Endothelial cell (in vitro differentiated cells): Measurements from ENCODE around the gene AFF1. TPM values are rescaled to one million over a fixed set of nuclear protein-coding genes. Genes with fewer than 3 reads are reported as not detected.

Experiments
- DNase-seq: peaks from one replicate; pipeline ENCODE4 v3.0.0; 2021; ENCODE audit warnings: low spot score
- H3K27ac Mint-ChIP-seq: one replicate; pipeline ENCODE4 v1.8.0; 2021; ENCODE audit warnings: mixed read lengths, inconsistent platforms; ENCODE audit not compliant: unreplicated experiment
- H3K27me3 Mint-ChIP-seq: one replicate; pipeline ENCODE4 v1.8.0; 2021; ENCODE audit warnings: mild to moderate bottlenecking, moderate library complexity, mixed read lengths, inconsistent platforms; ENCODE audit not compliant: unreplicated experiment
- H3K36me3 Mint-ChIP-seq: one replicate; pipeline ENCODE4 v1.8.0; 2021; ENCODE audit warnings: mild to moderate bottlenecking, low read depth, mixed read lengths, inconsistent platforms; ENCODE audit not compliant: unreplicated experiment
- H3K4me1 Mint-ChIP-seq: one replicate; pipeline ENCODE4 v1.8.0; 2021; ENCODE audit warnings: mild to moderate bottlenecking, mixed read lengths, inconsistent platforms; ENCODE audit not compliant: unreplicated experiment
- H3K4me3 Mint-ChIP-seq: one replicate; pipeline ENCODE4 v1.8.0; 2021; ENCODE audit warnings: mild to moderate bottlenecking, mixed read lengths, inconsistent platforms; ENCODE audit not compliant: unreplicated experiment
- H3K9me3 Mint-ChIP-seq: one replicate; pipeline ENCODE4 v1.8.0; 2021; ENCODE audit warnings: mixed read lengths, inconsistent platforms; ENCODE audit not compliant: unreplicated experiment
- total RNA-seq: library from RNA; stranded (reverse); fragmentation: NEBNext Ultra II Directional; extraction: Animal tissue kit (Norgen Biotek cat#: 25700); gene quantifications from one replicate; pipeline ENCODE4 v1.2.1, GENCODE V29; 2021; ENCODE audit not compliant: unreplicated experiment
- TF ChIP-seq, protein P1 (sequence below): fragments of 200-600 bp; sonication (generic); IDR thresholded peaks from one replicate; pipeline ENCODE4 v1.5.0; 2021; ENCODE audit warnings: antibody characterized with exemption; ENCODE audit not compliant: unreplicated experiment

AFF1 gene
- total RNA-seq, 1 donor from 2014 or later: 93.1 TPM

DNA sequence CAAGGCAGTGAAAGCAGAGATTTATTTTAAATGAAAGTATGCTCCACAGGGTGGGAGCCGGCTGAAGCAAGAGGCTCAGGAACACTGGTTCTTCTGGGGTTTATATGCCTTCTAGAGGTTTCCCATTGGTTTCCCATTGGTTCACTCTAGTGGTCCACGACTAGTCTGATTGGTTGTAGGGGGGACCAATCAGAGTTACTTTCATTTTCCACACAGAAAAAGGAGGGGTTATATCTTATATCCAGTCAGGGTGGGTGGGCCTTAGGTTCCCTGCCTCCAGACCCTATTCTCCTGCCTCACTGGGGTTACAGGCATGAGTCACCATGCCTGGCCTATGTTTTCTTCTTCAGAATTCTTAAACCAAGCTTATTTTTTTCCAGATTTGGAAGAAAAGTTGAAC, 184.0 kb downstream of the AFF1 start:
- DNase-seq: no peak
- peaks cover 4% of the 10 kb centered on the region for H3K27me3 Mint-ChIP-seq
- no peaks in the 10 kb centered on the region for H3K9me3 Mint-ChIP-seq
- peaks cover 31% of the 10 kb centered on the region for H3K36me3 Mint-ChIP-seq
- H3K4me3 Mint-ChIP-seq: no peak overlapping the region
- TF ChIP-seq, protein P1, sequence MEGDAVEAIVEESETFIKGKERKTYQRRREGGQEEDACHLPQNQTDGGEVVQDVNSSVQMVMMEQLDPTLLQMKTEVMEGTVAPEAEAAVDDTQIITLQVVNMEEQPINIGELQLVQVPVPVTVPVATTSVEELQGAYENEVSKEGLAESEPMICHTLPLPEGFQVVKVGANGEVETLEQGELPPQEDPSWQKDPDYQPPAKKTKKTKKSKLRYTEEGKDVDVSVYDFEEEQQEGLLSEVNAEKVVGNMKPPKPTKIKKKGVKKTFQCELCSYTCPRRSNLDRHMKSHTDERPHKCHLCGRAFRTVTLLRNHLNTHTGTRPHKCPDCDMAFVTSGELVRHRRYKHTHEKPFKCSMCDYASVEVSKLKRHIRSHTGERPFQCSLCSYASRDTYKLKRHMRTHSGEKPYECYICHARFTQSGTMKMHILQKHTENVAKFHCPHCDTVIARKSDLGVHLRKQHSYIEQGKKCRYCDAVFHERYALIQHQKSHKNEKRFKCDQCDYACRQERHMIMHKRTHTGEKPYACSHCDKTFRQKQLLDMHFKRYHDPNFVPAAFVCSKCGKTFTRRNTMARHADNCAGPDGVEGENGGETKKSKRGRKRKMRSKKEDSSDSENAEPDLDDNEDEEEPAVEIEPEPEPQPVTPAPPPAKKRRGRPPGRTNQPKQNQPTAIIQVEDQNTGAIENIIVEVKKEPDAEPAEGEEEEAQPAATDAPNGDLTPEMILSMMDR: no peak
- H3K4me1 Mint-ChIP-seq: peaks cover 3% of the 10 kb centered on the region
- no peak overlapping the region for H3K27ac Mint-ChIP-seq

DNA sequence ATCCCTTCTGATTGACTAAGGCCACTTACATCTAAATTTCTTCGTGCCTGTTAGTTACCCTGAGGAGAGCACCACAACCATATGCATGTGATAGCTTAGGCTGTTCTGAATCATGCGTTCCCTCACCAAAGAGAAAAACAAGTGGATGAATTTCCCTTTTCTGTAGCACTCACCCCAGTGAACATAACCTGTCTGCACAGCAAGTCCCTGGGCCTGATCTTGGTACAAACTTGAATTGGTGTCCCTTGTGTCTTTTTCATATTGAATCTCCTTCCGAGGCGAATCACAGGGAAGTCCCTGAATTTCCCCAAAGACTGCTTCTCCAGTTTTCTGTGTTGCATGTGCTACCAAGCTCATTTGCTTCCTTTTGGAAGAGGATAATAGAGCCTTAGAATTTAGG, 185.2 kb downstream of the AFF1 start:
- Mint-ChIP-seq H3K27ac (no peak overlapping the region), H3K9me3 (no peaks in the 10 kb centered on the region), H3K27me3 (peaks cover 4% of the 10 kb centered on the region), H3K4me3 (no peak overlapping the region), H3K4me1 (peaks cover 3% of the 10 kb centered on the region), H3K36me3 (peaks cover 35% of the 10 kb centered on the region)
- no peak for DNase-seq
- TF ChIP-seq, protein P1: no peak

DNA sequence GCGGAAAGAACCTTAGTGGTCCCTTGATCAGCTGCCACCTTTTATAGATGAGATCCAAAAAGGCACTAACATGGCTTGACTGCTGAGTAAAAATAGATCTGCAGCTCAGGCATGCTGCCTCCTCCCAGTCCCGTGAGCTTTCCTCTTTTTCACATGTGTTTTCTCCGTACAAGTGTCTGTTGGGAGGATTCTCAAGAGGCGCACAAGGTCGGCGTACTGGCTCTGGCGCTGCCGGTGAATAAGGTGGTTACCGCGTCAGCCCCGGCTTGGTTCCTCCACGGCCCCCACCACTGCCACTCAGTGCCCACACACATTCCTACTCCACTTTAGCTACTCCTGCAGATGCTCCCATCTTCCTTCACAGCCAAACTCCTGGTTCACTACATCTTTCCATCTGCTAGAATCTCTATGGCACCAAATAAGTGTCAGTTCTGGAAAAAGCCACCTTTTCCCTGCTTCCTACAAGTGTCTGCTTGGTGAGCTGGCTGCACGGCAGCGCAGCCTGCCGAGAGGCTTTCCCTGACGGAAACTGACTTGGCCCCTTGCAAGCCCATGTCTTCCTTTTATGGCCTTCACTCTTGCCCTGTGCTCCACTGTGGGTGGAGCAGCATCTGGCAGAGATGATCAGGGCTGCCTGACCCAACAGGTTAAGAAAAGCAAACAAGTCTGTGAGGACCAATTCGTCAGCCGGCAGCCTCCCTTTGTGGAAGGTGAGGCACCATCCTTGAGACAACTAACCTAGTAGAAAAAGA, 185.8 kb downstream of the AFF1 start:
- TF ChIP-seq, protein P1: no peak
- Mint-ChIP-seq H3K4me3 (no peak overlapping the region), H3K36me3 (peaks cover 39% of the 10 kb centered on the region), H3K27me3 (peaks cover 4% of the 10 kb centered on the region), H3K9me3 (no peaks in the 10 kb centered on the region), H3K27ac (no peak overlapping the region), H3K4me1 (peaks cover 3% of the 10 kb centered on the region)
- no peak for DNase-seq

DNA sequence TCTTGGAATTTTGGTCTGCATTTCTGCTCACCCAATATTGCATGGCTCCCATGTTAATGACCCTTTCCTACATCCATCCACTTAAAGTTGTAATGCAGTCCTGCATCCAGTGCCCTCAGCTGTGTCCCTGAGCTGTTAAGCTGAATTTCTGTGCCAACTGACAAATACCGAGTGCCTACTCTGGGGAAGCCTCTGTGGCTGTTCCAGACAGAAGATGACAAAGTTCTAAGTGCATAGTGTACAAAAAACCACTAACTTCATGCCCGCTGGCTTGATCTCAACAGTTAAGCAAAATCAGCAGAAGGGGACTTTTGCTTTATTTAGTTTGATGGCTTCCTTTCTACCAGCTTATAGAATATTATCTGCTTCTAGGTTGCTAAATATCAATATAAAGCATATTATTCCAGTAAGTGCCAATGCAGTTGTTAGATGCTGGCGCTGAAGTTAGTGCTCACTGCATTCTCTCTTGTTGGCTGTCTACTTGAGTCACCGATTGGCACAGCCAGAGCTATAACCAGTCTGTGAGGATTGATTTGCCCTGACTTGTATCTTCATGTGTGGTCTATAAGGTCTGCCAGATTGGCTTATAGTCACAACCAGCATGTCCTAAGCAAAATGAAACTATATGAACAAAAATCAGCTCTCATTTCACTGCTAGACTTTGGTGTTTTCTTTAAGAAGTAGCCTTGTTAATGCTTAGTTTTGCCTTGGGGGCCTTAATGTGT, 186.7 kb downstream of the AFF1 start:
- TF ChIP-seq, protein P1: no peak
- DNase-seq: no peak
- Mint-ChIP-seq H3K36me3 (peaks cover 40% of the 10 kb centered on the region), H3K4me1 (peaks cover 3% of the 10 kb centered on the region), H3K9me3 (no peaks in the 10 kb centered on the region), H3K27me3 (peaks cover 2% of the 10 kb centered on the region), H3K27ac (no peak overlapping the region), H3K4me3 (no peak overlapping the region)

DNA sequence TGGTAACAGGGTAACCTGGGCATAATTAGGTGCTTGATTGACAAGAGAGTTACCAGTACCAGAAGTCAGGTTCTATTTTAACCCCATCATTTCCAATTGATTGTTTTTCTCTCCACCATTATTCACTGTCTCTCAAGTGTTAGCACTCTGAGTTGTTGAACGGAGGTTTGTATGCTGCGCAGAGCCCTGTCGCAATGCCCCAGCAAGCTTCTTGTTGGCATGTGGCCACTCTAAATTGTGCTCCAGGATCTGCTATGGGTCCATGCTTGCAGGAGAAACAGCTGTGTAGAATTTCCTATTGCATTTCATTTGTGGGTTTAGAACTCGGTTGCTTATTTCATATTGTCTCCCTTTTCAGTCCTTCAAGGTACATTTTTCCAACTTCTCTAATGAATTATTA, 187.4 kb downstream of the AFF1 start:
- Mint-ChIP-seq H3K9me3 (no peaks in the 10 kb centered on the region), H3K27me3 (peaks cover 2% of the 10 kb centered on the region), H3K4me3 (no peak overlapping the region), H3K36me3 (peaks cover 39% of the 10 kb centered on the region), H3K27ac (no peak overlapping the region), H3K4me1 (peaks cover 3% of the 10 kb centered on the region)
- DNase-seq: no peak
- TF ChIP-seq, protein P1: no peak
